Ureter (tissue), 1 donor: ENCODE measurements around the gene RAB6A. TPM values are rescaled to one million over a fixed set of nuclear protein-coding genes. Genes with fewer than 3 reads are reported as not detected.
"Not testable (repeated sequence)": the region's sequence is repeated elsewhere in the genome, so short reads cannot be mapped to it uniquely, and the experiment has no call there.

Experiments used
- DNase-seq: peaks from one replicate; pipeline ENCODE4 v3.0.0-alpha.2; 2020; ENCODE audit warnings: low spot score
- total RNA-seq: library from RNA; stranded (reverse); gene quantifications from one replicate; pipeline ENCODE4 v1.2.4, GENCODE V29; 2023
- donor health status: DM: yes; HTN: yes; CAD: no.

RAB6A gene
- 121 TPM for total RNA-seq

GRCh38 chr11:73760679-73761402, at the start of gene RAB6A:
RAB6A (minus strand) TSS chr11:73761074; CDS start chr11:73760635, 439 bp downstream.
- peak; percentile 100 for DNase-seq

GRCh38 chr11:73810637-73811036, 49.8 kb upstream of the RAB6A start:
- DNase-seq = no peak

- no peak for DNase-seq
Observed at GRCh38 chr11:73808052-73808451, 47.2 kb upstream of the RAB6A start.

GRCh38 chr11:73804712-73805111, 43.8 kb upstream of the RAB6A start:
- no peak for DNase-seq

- no peak for DNase-seq
Observed at GRCh38 chr11:73801136-73801535, 40.3 kb upstream of the RAB6A start.

GRCh38 chr11:73800276-73800806, 39.5 kb upstream of the RAB6A start:
- DNase-seq = no peak

- DNase-seq = no peak
Observed at GRCh38 chr11:73797457-73797856, 36.6 kb upstream of the RAB6A start.

- DNase-seq = no peak
Observed at GRCh38 chr11:73795925-73796632, 35.2 kb upstream of the RAB6A start.

GRCh38 chr11:73792584-73792983, 31.7 kb upstream of the RAB6A start:
- DNase-seq = no peak

GRCh38 chr11:73789279-73789670, 28.4 kb upstream of the RAB6A start:
- no peak for DNase-seq

- peak; percentile 92 for DNase-seq
Observed at GRCh38 chr11:73787643-73788558, 27.0 kb upstream of the RAB6A start, which contains the start of gene MRPL48. MRPL48 (plus strand) TSS chr11:73787874; CDS start chr11:73787972, 98 bp downstream.

GRCh38 chr11:73787051-73787642, 26.3 kb upstream of the RAB6A start:
- no peak for DNase-seq

- DNase-seq = not testable (repeated sequence)
Observed at GRCh38 chr11:73785467-73785866, 24.6 kb upstream of the RAB6A start.

- no peak for DNase-seq
Observed at GRCh38 chr11:73784734-73785133, 23.9 kb upstream of the RAB6A start.

GRCh38 chr11:73784080-73784634, 23.3 kb upstream of the RAB6A start:
- DNase-seq = no peak

GRCh38 chr11:73783483-73784020, 22.7 kb upstream of the RAB6A start:
- no peak for DNase-seq

- DNase-seq = no peak
Observed at GRCh38 chr11:73781303-73781702, 20.4 kb upstream of the RAB6A start.

- DNase-seq = peak; percentile 98
Observed at GRCh38 chr11:73779084-73779902, 18.4 kb upstream of the RAB6A start.

- DNase-seq = not testable (repeated sequence)
Observed at GRCh38 chr11:73770811-73771210, 9.9 kb upstream of the RAB6A start.

- DNase-seq = no peak
Observed at GRCh38 chr11:73766763-73767162, 5.9 kb upstream of the RAB6A start.
